SK-N-SH (cell line): ENCODE measurements around the gene CHMP6. TPM values are rescaled to one million over a fixed set of nuclear protein-coding genes. Genes with fewer than 3 reads are reported as not detected.

Experiments used
- CTCF ChIA-PET: fragments of 300-600, 350-600 bp; formaldehyde crosslinking; extraction: SDS; loops from one replicate; lab custom pipeline; 2021; lab: Yijun Ruan, JAX
- POLR2A ChIA-PET: fragments of 350-600 bp; sonication (Branson Sonifier 250); formaldehyde crosslinking; extraction: SDS; loops from one replicate; lab custom pipeline; 2020; ENCODE audit warnings: antibody characterized with exemption, inconsistent platforms; lab: Yijun Ruan, JAX
- DNase-seq: peaks from one replicate; pipeline ENCODE4 v3.0.0; 2012
- H2AFZ ChIP-seq: fragments of 200-600 bp; sonication (generic); 2 replicates; pipeline ENCODE4 v1.8.1; 2016; ENCODE audit warnings: antibody characterized with exemption, mild to moderate bottlenecking, low read depth
- H3F3A ChIP-seq: fragments of 200-600 bp; sonication (generic); replicated peaks from 2 replicates; pipeline ENCODE3; 2016; ENCODE audit warnings: antibody characterized with exemption, mild to moderate bottlenecking; ENCODE audit not compliant: insufficient read depth
- H3K27ac ChIP-seq, 2 experiments: fragments of 200-500 bp in 1 of 2; fragments of 200-600 bp in 1 of 2; sonication (Bioruptor generic) in 1 of 2; sonication (generic), shearing (Covaris generic) in 1 of 2; 2 replicates each; pipeline versions ENCODE4 v1.5.1 to v1.6.1; 2014 to 2016; ENCODE audit warnings: low read depth in 2 of 2, inconsistent platforms in 1 of 2, low read length in 1 of 2, mild to moderate bottlenecking in 1 of 2, mixed read lengths in 1 of 2
- H3K27me3 ChIP-seq: fragments of 200-600 bp; sonication (generic), shearing (Covaris generic); 2 replicates; pipeline ENCODE4 v1.6.1; 2016; ENCODE audit warnings: mixed run types; ENCODE audit not compliant: insufficient read depth
- H3K36me3 ChIP-seq, 2 experiments: fragments of 200-500 bp in 1 of 2; fragments of 200-600 bp in 1 of 2; sonication (Bioruptor generic) in 1 of 2; sonication (generic) in 1 of 2; replicated peaks in 1 of 2; 2 replicates each; pipeline versions ENCODE3 to v1.5.1; 2014 to 2016; ENCODE audit warnings: low read length in 1 of 2, mild to moderate bottlenecking in 1 of 2; ENCODE audit not compliant: insufficient read depth in 2 of 2, control insufficient read depth in 1 of 2
- H3K4me1 ChIP-seq, 2 experiments: fragments of 200-500 bp in 1 of 2; fragments of 200-600 bp in 1 of 2; sonication (Bioruptor generic) in 1 of 2; sonication (generic), shearing (Covaris generic) in 1 of 2; 2 replicates each; pipeline versions ENCODE4 v1.5.1 to v1.6.1; 2014 to 2016; ENCODE audit warnings: low read depth in 1 of 2, low read length in 1 of 2, mixed run types in 1 of 2; ENCODE audit not compliant: insufficient read depth in 2 of 2, control insufficient read depth in 1 of 2
- H3K4me2 ChIP-seq: fragments of 200-600 bp; sonication (generic), shearing (Covaris generic); 2 replicates; pipeline ENCODE4 v1.6.1; 2017; ENCODE audit warnings: mixed run types
- H3K4me3 ChIP-seq, 2 experiments: fragments of 200-500 bp in 1 of 2; fragments of 200-600 bp in 1 of 2; sonication (Bioruptor generic) in 1 of 2; sonication (generic), shearing (Covaris generic) in 1 of 2; 2 replicates each; pipeline versions ENCODE4 v1.5.1 to v1.8.1; 2014 to 2016; ENCODE audit warnings: low read depth in 2 of 2, inconsistent platforms in 1 of 2, low read length in 1 of 2, mild to moderate bottlenecking in 1 of 2, mixed read lengths in 1 of 2, moderate library complexity in 1 of 2
- H3K79me2 ChIP-seq: fragments of 200-600 bp; sonication (generic); 2 replicates; pipeline ENCODE4 v1.8.1; 2017; ENCODE audit warnings: mild to moderate bottlenecking; ENCODE audit not compliant: insufficient read depth
- H3K9ac ChIP-seq: fragments of 200-600 bp; sonication (generic); 2 replicates; pipeline ENCODE4 v1.6.1; 2017; ENCODE audit warnings: mixed run types
- H3K9me2 ChIP-seq: fragments of 200-600 bp; sonication (generic); 2 replicates; pipeline ENCODE4 v1.6.1; 2017; ENCODE audit warnings: mixed run types
- H3K9me3 ChIP-seq: fragments of 200-600 bp; sonication (generic); 2 replicates; pipeline ENCODE4 v1.6.1; 2017; ENCODE audit warnings: mixed run types, mild to moderate bottlenecking, moderate library complexity
- H4K20me1 ChIP-seq: fragments of 200-600 bp; sonication (generic); 2 replicates; pipeline ENCODE4 v1.6.1; 2017; ENCODE audit warnings: mild to moderate bottlenecking, mixed run types; ENCODE audit not compliant: insufficient read depth
- ELF1 ChIP-seq: IDR thresholded peaks from 2 replicates; pipeline ENCODE4 v1.4.0; 2012
- EP300 ChIP-seq, 2 experiments: IDR thresholded peaks; 2 replicates each; pipeline versions ENCODE4 v1.4.0 to v1.6.1; 2012; ENCODE audit warnings: borderline replicate concordance in 1 of 2, low read depth in 1 of 2, low read length in 1 of 2
- FOXM1 ChIP-seq: IDR thresholded peaks from 2 replicates; pipeline ENCODE4 v1.4.0; 2012; ENCODE audit warnings: low read depth, mild to moderate bottlenecking
- GABPA ChIP-seq: IDR thresholded peaks from 2 replicates; pipeline ENCODE4 v1.4.0; 2012; ENCODE audit warnings: low read depth, mild to moderate bottlenecking
- MEF2A ChIP-seq: IDR thresholded peaks from 2 replicates; pipeline ENCODE4 v1.4.0; 2012; ENCODE audit warnings: low read depth, borderline replicate concordance
- MXI1 ChIP-seq: IDR thresholded peaks from 2 replicates; pipeline ENCODE4 v1.6.1; 2012; ENCODE audit warnings: mild to moderate bottlenecking, low read depth, low read length, improper control_type of control experiment
- RFX5 ChIP-seq: IDR thresholded peaks from 2 replicates; pipeline ENCODE4 v1.6.1; 2012; ENCODE audit warnings: mild to moderate bottlenecking, improper control_type of control experiment, low read length
- SIN3A ChIP-seq: IDR thresholded peaks from 2 replicates; pipeline ENCODE4 v1.6.1; 2012; ENCODE audit warnings: low read depth, mild to moderate bottlenecking, low read length, moderate library complexity, borderline replicate concordance
- YY1 ChIP-seq: IDR thresholded peaks from 2 replicates; pipeline ENCODE4 v1.4.0; 2012; ENCODE audit warnings: low read depth, mild to moderate bottlenecking
- WGBS: methylation state at CpG from one replicate; pipeline ENCODE4 v1.1.6; 2017; ENCODE audit warnings: low lambda C conversion rate; 5-methylcytosine and 5-hydroxymethylcytosine counted together
- polyA plus RNA-seq, 3 experiments: library from polyadenylated mRNA; depleted of rRNA; stranded (reverse); fragments of >200 nt; gene quantifications; 2 replicates each; pipeline ENCODE4 v1.2.3, GENCODE V29; 2012
- TF ChIP-seq, protein P1 (sequence below): IDR thresholded peaks from 2 replicates; pipeline ENCODE4 v1.4.0; 2012; ENCODE audit warnings: low read depth, borderline replicate concordance
- TF ChIP-seq, protein P2 (sequence below): IDR thresholded peaks from 2 replicates; pipeline ENCODE4 v1.4.0; 2012; ENCODE audit warnings: low read depth
- TF ChIP-seq, protein P3 (sequence below): IDR thresholded peaks from 2 replicates; pipeline ENCODE4; 2012

The CHMP6 gene
- polyA plus RNA-seq, 1 of the 3 experiments (the other 2 are of a cell fraction): 44.1 TPM

DNA sequence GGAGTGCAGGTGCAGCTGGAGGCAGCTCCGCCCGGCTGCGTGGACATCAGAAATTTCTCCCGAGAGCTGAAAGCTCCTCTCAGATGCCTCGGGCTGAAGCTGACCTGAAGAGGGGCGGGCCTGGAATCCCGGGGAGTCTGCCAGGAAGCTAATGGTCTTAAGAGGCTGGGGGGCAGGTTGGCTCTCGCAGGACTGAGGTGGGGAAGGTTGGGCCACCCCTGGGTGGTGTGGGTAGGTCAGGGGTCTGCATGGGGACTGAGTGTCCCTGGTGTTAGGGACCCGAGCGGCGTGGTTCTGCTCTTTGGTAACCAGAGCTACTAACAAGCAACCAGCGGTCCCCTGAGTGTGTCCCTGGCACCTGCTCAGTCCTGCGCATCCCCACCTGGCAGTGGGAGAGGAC, 3.5 kb downstream of the CHMP6 start:
- H3K79me2 ChIP-seq: peaks cover 29% of the 10 kb centered on the region
- no peak overlapping the region for H3K9ac ChIP-seq
- ChIA-PET POLR2A (no interaction called here), CTCF (interaction anchor here (0.9 to 3.3 kb wide), 6 partner anchors 7 to 206 kb away, joined by 3 to 8 read pairs (median 4); no protein-coding TSS in a partner anchor)
- H3K9me3 ChIP-seq: no peaks in the 10 kb centered on the region
- no peak overlapping the region for H3K4me3 ChIP-seq
- H3K4me1 ChIP-seq: peaks cover 10 to 14% of the 10 kb centered on the region in 2 experiments; a peak in 1 of 4 replicates
- no peaks in the 10 kb centered on the region for H3K9me2 ChIP-seq
- 97% methylated on average over 12 of the region's 13 CpGs for WGBS
- no peaks in the 10 kb centered on the region for H3K27me3 ChIP-seq
- no peak overlapping the region for H3K4me2 ChIP-seq
- no peaks in the 10 kb centered on the region for H3F3A ChIP-seq
- H4K20me1 ChIP-seq: peaks cover 9% of the 10 kb centered on the region; the same call in 1 of the 2 replicates
- peaks cover 15 to 48% of the 10 kb centered on the region in 2 experiments for H3K36me3 ChIP-seq
- TF ChIP-seq ELF1 (no peak), MEF2A (no peak), GABPA (no peak), MXI1 (no peak), RFX5 (no peak), FOXM1 (no peak), YY1 (no peak)
- TF ChIP-seq, protein P1, sequence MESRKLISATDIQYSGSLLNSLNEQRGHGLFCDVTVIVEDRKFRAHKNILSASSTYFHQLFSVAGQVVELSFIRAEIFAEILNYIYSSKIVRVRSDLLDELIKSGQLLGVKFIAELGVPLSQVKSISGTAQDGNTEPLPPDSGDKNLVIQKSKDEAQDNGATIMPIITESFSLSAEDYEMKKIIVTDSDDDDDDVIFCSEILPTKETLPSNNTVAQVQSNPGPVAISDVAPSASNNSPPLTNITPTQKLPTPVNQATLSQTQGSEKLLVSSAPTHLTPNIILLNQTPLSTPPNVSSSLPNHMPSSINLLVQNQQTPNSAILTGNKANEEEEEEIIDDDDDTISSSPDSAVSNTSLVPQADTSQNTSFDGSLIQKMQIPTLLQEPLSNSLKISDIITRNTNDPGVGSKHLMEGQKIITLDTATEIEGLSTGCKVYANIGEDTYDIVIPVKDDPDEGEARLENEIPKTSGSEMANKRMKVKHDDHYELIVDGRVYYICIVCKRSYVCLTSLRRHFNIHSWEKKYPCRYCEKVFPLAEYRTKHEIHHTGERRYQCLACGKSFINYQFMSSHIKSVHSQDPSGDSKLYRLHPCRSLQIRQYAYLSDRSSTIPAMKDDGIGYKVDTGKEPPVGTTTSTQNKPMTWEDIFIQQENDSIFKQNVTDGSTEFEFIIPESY: no peak
- TF ChIP-seq, protein P2, sequence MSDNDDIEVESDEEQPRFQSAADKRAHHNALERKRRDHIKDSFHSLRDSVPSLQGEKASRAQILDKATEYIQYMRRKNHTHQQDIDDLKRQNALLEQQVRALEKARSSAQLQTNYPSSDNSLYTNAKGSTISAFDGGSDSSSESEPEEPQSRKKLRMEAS: no peak
- no peak overlapping the region for H2AFZ ChIP-seq
- no peak overlapping the region for H3K27ac ChIP-seq
- peak; percentile 23 for DNase-seq

DNA sequence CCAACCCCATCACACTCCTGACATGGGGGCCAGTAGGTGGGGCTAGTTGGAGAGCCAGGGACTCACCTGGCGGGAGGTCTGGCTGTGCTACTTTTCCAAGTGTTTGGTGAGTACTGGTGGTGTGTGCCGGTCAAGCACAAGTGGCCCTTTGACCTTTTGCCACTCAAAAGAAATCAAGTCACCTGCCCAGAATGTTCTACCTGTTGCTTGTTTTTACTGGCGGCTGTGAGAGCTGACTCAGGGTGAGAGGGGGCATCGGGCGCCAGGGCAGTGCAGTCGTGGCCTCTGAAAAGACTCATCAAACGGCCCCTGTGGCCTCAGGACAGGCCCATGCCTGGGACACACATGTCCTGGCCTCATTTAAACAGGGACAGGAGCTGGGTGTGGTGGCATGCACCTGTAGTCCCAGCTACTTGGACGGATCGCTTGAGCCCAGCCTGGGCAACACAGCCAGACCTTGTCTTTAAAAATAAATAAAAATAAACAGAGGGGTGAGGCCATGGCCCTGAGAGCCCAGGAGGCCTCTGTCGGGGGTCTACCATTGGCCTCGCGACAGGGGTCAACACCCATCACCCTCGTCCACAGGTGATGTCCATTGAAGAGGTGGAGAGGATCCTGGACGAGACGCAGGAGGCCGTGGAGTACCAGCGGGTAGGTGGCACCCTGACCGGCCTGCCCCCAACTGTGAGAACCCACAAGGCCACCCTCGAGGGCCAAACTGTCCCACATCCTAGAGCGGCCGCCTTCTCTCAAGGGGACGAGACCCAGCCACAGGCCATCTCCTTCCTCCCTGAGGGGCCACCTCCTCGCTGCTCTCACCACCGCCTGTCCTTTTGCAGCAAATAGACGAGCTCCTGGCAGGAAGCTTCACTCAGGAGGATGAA, 5.0 kb downstream of the CHMP6 start:
- no peaks in the 10 kb centered on the region for H3K9me2 ChIP-seq
- peaks cover 26% of the 10 kb centered on the region for H3K79me2 ChIP-seq
- ChIA-PET CTCF (interaction anchor here (1.1 kb wide), 2 partner anchors 12 to 105 kb away, joined by 4 to 6 read pairs; no protein-coding TSS in a partner anchor), POLR2A (no interaction called here)
- peaks cover 3% of the 10 kb centered on the region for H3F3A ChIP-seq
- H3K4me2 ChIP-seq: no peak overlapping the region
- WGBS: 92% methylated on average over 25 of the region's 25 CpGs
- peaks cover 10 to 14% of the 10 kb centered on the region in 2 experiments; a peak in 1 of 4 replicates for H3K4me1 ChIP-seq
- H2AFZ ChIP-seq: no peak overlapping the region
- H3K4me3 ChIP-seq: no peak overlapping the region
- no peak overlapping the region for H3K9ac ChIP-seq
- H3K27me3 ChIP-seq: no peaks in the 10 kb centered on the region
- peaks cover 15 to 49% of the 10 kb centered on the region in 2 experiments for H3K36me3 ChIP-seq
- H3K9me3 ChIP-seq: no peaks in the 10 kb centered on the region
- H3K27ac ChIP-seq: no peak overlapping the region
- TF ChIP-seq SIN3A (no peak), EP300 (IDR thresholded peaks at IDR 0.05; ENCODE audit: borderline replicate concordance in 1 of 2, low read depth in 1 of 2, low read length in 1 of 2) (no peak), RFX5 (no peak), YY1 (no peak), MXI1 (no peak)
- TF ChIP-seq, protein P3, sequence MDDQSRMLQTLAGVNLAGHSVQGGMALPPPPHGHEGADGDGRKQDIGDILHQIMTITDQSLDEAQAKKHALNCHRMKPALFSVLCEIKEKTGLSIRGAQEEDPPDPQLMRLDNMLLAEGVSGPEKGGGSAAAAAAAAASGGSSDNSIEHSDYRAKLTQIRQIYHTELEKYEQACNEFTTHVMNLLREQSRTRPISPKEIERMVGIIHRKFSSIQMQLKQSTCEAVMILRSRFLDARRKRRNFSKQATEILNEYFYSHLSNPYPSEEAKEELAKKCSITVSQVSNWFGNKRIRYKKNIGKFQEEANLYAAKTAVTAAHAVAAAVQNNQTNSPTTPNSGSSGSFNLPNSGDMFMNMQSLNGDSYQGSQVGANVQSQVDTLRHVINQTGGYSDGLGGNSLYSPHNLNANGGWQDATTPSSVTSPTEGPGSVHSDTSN: no peak
- TF ChIP-seq, all 33 proteins: peak for 0
- peaks cover 21% of the 10 kb centered on the region; the same call in 1 of the 2 replicates for H4K20me1 ChIP-seq
- DNase-seq: peak; percentile 25
